GM21528 (cell line): ENCODE measurements around the gene KLHL29.

ENCODE experiments used
- ATAC-seq: cut with Tn5 transposase; IDR thresholded peaks from one replicate; pipeline ENCODE4 v1.9.1; 2021; ENCODE audit warnings: mild to moderate bottlenecking, moderate library complexity; ENCODE audit not compliant: unreplicated experiment, low FRiP score

KLHL29 gene

GRCh38 chr2:23524261-23524706, 139.3 kb downstream of the KLHL29 start:
- no peak for ATAC-seq

- ATAC-seq, result no peak
These were observed 140.3 kb downstream of the KLHL29 start for GRCh38 chr2:23525137-23525765.

GRCh38 chr2:23526114-23526513, 141.1 kb downstream of the KLHL29 start:
- ATAC-seq, result no peak

GRCh38 chr2:23526835-23527790, 142.1 kb downstream of the KLHL29 start:
- ATAC-seq, result no peak

- ATAC-seq, result no peak
These were observed 143.2 kb downstream of the KLHL29 start for GRCh38 chr2:23528171-23528570.

GRCh38 chr2:23528690-23529089, 143.7 kb downstream of the KLHL29 start:
- no peak for ATAC-seq

- no peak for ATAC-seq
These were observed 144.7 kb downstream of the KLHL29 start for GRCh38 chr2:23529659-23530058.

GRCh38 chr2:23530206-23530908, 145.4 kb downstream of the KLHL29 start:
- ATAC-seq, result no peak

GRCh38 chr2:23530909-23531276, 145.9 kb downstream of the KLHL29 start:
- no peak for ATAC-seq

- no peak for ATAC-seq
These were observed 146.3 kb downstream of the KLHL29 start for GRCh38 chr2:23531280-23531679.

GRCh38 chr2:23531881-23532280, 146.9 kb downstream of the KLHL29 start:
- ATAC-seq, result no peak

GRCh38 chr2:23532391-23533337, 147.7 kb downstream of the KLHL29 start:
- peak; percentile 87 for ATAC-seq

- ATAC-seq, result no peak
These were observed 148.3 kb downstream of the KLHL29 start for GRCh38 chr2:23533338-23533695.

- ATAC-seq, result no peak
These were observed 149.8 kb downstream of the KLHL29 start for GRCh38 chr2:23534771-23535170.

- no peak for ATAC-seq
These were observed 151.3 kb downstream of the KLHL29 start for GRCh38 chr2:23536326-23536725.

- ATAC-seq, result no peak
These were observed 153.0 kb downstream of the KLHL29 start for GRCh38 chr2:23537991-23538390.

- ATAC-seq, result no peak
These were observed 153.6 kb downstream of the KLHL29 start for GRCh38 chr2:23538566-23538965.

GRCh38 chr2:23540804-23541360, 155.9 kb downstream of the KLHL29 start:
- no peak for ATAC-seq

- ATAC-seq, result no peak
These were observed 156.7 kb downstream of the KLHL29 start for GRCh38 chr2:23541503-23542229.
